Thyroid gland (tissue), 4 donors: ENCODE measurements around the gene AGPAT1.

ENCODE experiments used
- POLR2A ChIP-seq, 2 donors: fragments of 450-650 bp; IDR thresholded peaks; one replicate each; pipeline ENCODE4 v1.6.1; 2017; ENCODE audit warnings: antibody characterized with exemption in 2 of 2, mild to moderate bottlenecking in 2 of 2, moderate library complexity in 1 of 2
- TF ChIP-seq, protein P1 (sequence below), 6 experiments: fragments of 200-600 bp in 3 of 6; fragments of 450-650 bp in 3 of 6; sonication (generic) in 3 of 6; IDR thresholded peaks; one replicate each; pipeline ENCODE4 v1.5.1; 2016 to 2019; ENCODE audit warnings: antibody characterized with exemption in 6 of 6, mild to moderate bottlenecking in 2 of 6, inconsistent platforms in 1 of 6, moderate library complexity in 1 of 6

DNA sequence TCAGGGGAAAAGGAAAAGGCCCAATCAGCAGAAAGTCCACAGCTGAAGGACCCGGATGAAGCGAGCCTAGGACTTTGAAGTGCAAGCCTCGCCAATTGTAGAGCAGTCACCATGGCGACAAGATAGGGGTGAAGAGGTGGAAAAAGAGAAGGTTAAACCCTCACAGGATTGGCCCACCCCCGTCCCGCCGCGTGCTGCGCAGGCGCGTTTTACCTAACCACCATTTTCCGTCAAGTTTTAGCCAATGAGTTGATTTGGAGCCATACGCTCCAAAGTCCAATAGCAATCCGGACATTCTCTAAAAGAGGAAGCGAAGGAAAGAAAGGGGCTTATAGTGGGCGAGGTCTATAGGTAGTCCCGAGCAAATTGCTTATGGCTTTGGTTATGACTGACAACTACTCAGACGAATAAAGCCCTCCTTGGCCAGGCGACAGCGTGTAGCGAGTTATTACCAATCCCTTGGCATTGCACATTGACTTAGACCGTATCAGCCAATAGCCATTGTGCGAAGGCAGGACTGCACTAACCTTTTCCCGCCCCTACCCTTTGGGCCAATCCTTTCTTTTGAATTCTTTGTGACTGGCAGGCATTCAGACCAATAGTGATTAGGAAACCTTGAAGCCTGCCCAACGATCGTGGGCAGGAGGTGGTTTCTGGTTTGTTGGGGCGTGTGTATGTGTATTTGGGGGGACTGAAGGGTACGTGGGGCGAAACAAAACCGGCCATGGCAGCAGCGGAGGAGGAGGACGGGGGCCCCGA, 2.1 kb upstream of the AGPAT1 start, which contains the start of gene RNF5:
- TF ChIP-seq, protein P1, sequence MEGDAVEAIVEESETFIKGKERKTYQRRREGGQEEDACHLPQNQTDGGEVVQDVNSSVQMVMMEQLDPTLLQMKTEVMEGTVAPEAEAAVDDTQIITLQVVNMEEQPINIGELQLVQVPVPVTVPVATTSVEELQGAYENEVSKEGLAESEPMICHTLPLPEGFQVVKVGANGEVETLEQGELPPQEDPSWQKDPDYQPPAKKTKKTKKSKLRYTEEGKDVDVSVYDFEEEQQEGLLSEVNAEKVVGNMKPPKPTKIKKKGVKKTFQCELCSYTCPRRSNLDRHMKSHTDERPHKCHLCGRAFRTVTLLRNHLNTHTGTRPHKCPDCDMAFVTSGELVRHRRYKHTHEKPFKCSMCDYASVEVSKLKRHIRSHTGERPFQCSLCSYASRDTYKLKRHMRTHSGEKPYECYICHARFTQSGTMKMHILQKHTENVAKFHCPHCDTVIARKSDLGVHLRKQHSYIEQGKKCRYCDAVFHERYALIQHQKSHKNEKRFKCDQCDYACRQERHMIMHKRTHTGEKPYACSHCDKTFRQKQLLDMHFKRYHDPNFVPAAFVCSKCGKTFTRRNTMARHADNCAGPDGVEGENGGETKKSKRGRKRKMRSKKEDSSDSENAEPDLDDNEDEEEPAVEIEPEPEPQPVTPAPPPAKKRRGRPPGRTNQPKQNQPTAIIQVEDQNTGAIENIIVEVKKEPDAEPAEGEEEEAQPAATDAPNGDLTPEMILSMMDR (IDR thresholded peaks at IDR 0.05): no peak
- peak in 1 of 2 donors; percentile 61 for TF ChIP-seq POLR2A (IDR thresholded peaks at IDR 0.05)
